GM12878 (cell line): Measurements from ENCODE around the gene NR1D2. TPM values are rescaled to one million over a fixed set of nuclear protein-coding genes. Genes with fewer than 3 reads are reported as not detected.

Experiments
- CHD4 ChIP-seq: fragments of 200-600 bp; sonication (generic); IDR thresholded peaks from 2 replicates; pipeline ENCODE4 v1.6.1; 2016; ENCODE audit warnings: mild to moderate bottlenecking
- E4F1 ChIP-seq: fragments of 450-650 bp; IDR thresholded peaks from 2 replicates; pipeline ENCODE4 v1.6.1; 2018; ENCODE audit warnings: borderline replicate concordance, mild to moderate bottlenecking; ENCODE audit not compliant: partially characterized antibody
- HCFC1 ChIP-seq: fragments of 150-350 bp; IDR thresholded peaks from 2 replicates; pipeline ENCODE4 v1.6.1; 2014; ENCODE audit warnings: low read length
- HDGF ChIP-seq: fragments of 450-650 bp; IDR thresholded peaks from 2 replicates; pipeline ENCODE4 v1.6.1; 2016; ENCODE audit warnings: antibody characterized with exemption
- IKZF2 ChIP-seq, 2 experiments: fragments of 450-650 bp; IDR thresholded peaks; 2 replicates each; pipeline ENCODE4 v1.6.1; 2017; ENCODE audit warnings: mild to moderate bottlenecking in 2 of 2, moderate library complexity in 2 of 2
- MTA3 ChIP-seq: IDR thresholded peaks from 2 replicates; pipeline ENCODE4 v1.6.1; 2012; ENCODE audit warnings: low read length, inconsistent platforms, borderline replicate concordance
- RB1 ChIP-seq: fragments of 450-650 bp; formaldehyde crosslinking; IDR thresholded peaks from 2 replicates; pipeline ENCODE4 v1.6.1; 2017; ENCODE audit warnings: mild to moderate bottlenecking, borderline replicate concordance
- RELA ChIP-seq: fragments of 450-650 bp; IDR thresholded peaks from 2 replicates; pipeline ENCODE4 v1.8.0; 2014; ENCODE audit warnings: borderline replicate concordance; ENCODE audit not compliant: partially characterized antibody
- RFX5 ChIP-seq: IDR thresholded peaks from 2 replicates; pipeline ENCODE4 v1.6.1; 2011; ENCODE audit warnings: low read depth, low read length, improper control_type of control experiment
- SRF ChIP-seq, 2 experiments: IDR thresholded peaks; 2 replicates each; pipeline ENCODE4 v1.6.1; 2011; ENCODE audit warnings: low read depth in 2 of 2, low read length in 2 of 2, mild to moderate bottlenecking in 1 of 2, moderate library complexity in 1 of 2
- TCF12 ChIP-seq: IDR thresholded peaks from 2 replicates; pipeline ENCODE4 v1.6.1; 2011; ENCODE audit warnings: low read depth, mild to moderate bottlenecking, low read length
- polyA plus RNA-seq, 11 experiments: library from polyadenylated mRNA; depleted of rRNA in 4 of 11; unstranded in 6 of 11; stranded (reverse) in 5 of 11; fragments of >200 nt; fragmentation: Nextera tagmentation in 4 of 11; fragmentation: Illumina TruSeq in 1 of 11; extraction: Ambion mirVana in 4 of 11; extraction: Trizol in 1 of 11; gene quantifications; 1 replicate in 1 of 11; 2 replicates in 10 of 11; pipeline versions ENCODE4 v1.2.1 to v1.2.3, GENCODE V29; 2011 to 2016; ENCODE audit warnings: inconsistent platforms in 2 of 11, missing spikeins in 2 of 11, low read depth in 1 of 11
- total RNA-seq, 4 experiments: library from RNA; depleted of rRNA in 3 of 4; stranded (reverse); fragments of >200 nt in 3 of 4; fragmentation: Illumina TruSeq in 1 of 4; extraction: Trizol in 1 of 4; gene quantifications; 2 replicates each; pipeline versions ENCODE4 v1.2.1 to v1.2.3, GENCODE V29; 2013 to 2021

The NR1D2 gene
- total and polyA plus RNA-seq, 10 of the 15 experiments (the other 5 are each of a cell fraction or from before 2014, with no cell fraction given), result 0.67 to 5.3 (median 2.6) TPM

GRCh38 chr3:23945913-23946687, 1.0 kb downstream of the NR1D2 start (continued):
- TF ChIP-seq RB1 (peak; percentile 93), SRF (IDR thresholded peaks at IDR 0.05; ENCODE audit: low read depth in 2 of 2, low read length in 2 of 2) (no peak), IKZF2 (IDR thresholded peaks at IDR 0.05) (peak; percentile 85 to 88), RFX5 (no peak), TCF12 (no peak), CHD4 (no peak), MTA3 (no peak), E4F1 (no peak), HDGF (no peak), HCFC1 (0 out of 2 replicates have a peak, but pooled peaks have one; percentile 12), RELA (peak; percentile 63)
